ENCODE data around the gene ARHGAP1. TPM values are rescaled to one million over a fixed set of nuclear protein-coding genes. Genes with fewer than 3 reads are reported as not detected.

The ARHGAP1 gene
- total RNA-seq, 1 experiment from 2014 or later, result 65.4 TPM

DNA sequence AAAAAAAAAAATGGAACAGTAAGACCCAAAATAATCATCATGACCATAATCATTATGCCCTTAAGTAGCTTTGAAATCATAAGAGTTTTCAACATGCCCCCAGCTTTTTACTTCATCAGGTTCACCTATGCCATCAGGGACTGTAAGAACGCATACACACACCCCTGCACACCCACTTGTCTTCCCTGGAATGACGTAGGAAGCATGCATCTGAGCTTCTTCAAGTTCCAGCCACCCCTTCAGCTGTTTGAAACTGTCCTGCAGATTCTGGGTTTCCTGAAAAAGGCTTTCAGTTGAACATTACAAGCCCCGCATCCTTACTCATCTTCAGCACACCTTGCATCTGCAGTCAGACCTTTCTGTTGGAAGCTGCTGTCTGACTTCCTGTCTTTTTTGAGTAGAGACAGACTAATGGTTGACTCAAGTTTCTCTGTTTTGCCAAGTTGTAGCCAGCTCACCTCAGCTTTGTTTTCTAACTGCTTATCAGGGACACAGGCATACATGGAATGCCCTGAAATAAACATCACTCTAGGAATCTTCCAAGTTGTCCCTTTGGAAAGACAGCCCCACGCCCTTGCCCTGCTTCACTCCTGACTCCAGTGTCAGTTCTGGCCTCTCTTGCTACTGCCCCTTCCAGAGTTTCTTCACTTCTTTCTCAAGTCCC lies 37.0 kb downstream of the ARHGAP1 start:
- no peak for DNase-seq
- no peaks in the 10 kb centered on the region for H3K27me3 Mint-ChIP-seq (ENCODE audit: unreplicated experiment)
- CTCF ChIA-PET, result no interaction called here
- H3K4me3 Mint-ChIP-seq (ENCODE audit: low read depth, unreplicated experiment), result no peak overlapping the region
- H3K9me3 Mint-ChIP-seq (ENCODE audit: low read depth, unreplicated experiment), result no peaks in the 10 kb centered on the region
- no peaks in the 10 kb centered on the region for H3K4me1 Mint-ChIP-seq (ENCODE audit: low read depth, unreplicated experiment)
- TF ChIP-seq, protein P1, sequence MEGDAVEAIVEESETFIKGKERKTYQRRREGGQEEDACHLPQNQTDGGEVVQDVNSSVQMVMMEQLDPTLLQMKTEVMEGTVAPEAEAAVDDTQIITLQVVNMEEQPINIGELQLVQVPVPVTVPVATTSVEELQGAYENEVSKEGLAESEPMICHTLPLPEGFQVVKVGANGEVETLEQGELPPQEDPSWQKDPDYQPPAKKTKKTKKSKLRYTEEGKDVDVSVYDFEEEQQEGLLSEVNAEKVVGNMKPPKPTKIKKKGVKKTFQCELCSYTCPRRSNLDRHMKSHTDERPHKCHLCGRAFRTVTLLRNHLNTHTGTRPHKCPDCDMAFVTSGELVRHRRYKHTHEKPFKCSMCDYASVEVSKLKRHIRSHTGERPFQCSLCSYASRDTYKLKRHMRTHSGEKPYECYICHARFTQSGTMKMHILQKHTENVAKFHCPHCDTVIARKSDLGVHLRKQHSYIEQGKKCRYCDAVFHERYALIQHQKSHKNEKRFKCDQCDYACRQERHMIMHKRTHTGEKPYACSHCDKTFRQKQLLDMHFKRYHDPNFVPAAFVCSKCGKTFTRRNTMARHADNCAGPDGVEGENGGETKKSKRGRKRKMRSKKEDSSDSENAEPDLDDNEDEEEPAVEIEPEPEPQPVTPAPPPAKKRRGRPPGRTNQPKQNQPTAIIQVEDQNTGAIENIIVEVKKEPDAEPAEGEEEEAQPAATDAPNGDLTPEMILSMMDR (IDR thresholded peaks at IDR 0.05; ENCODE audit: unreplicated experiment), result no peak
- intact Hi-C loops (cut with micrococcal nuclease; ENCODE audit: unreplicated experiment), result no loop called here
- H3K27ac Mint-ChIP-seq (ENCODE audit: unreplicated experiment), result no peak overlapping the region
- BruUV-seq (replicated peaks), result no TSS peak
- peaks cover 45% of the 10 kb centered on the region for H3K36me3 Mint-ChIP-seq (ENCODE audit: insufficient read depth, unreplicated experiment)

DNA sequence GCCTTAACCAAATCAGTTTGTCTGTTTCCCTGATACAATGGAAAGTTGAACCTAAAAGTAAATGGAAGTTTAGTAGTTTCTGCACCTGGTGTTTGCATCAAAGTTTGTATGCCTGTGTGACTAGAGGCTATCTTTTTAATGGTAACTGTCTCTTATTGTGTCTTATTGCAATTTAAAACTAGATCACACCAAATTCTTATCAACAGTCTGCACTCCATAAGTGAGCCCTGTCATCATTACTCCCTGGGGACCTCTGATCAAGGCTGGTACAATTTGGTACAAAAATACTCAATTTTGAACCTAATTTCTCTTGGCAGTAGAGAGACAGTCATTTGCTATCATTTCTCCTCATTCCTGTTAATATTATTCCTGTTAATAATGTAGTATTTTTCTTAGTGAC lies 38.1 kb downstream of the ARHGAP1 start:
- TF ChIP-seq, protein P1 (IDR thresholded peaks at IDR 0.05; ENCODE audit: unreplicated experiment), result no peak
- DNase-seq, result no peak
- H3K27me3 Mint-ChIP-seq (ENCODE audit: unreplicated experiment), result no peaks in the 10 kb centered on the region
- BruUV-seq (replicated peaks), result no TSS peak
- H3K36me3 Mint-ChIP-seq (ENCODE audit: insufficient read depth, unreplicated experiment), result peaks cover 54% of the 10 kb centered on the region
- no peaks in the 10 kb centered on the region for H3K9me3 Mint-ChIP-seq (ENCODE audit: low read depth, unreplicated experiment)
- no peaks in the 10 kb centered on the region for H3K4me1 Mint-ChIP-seq (ENCODE audit: low read depth, unreplicated experiment)
- H3K27ac Mint-ChIP-seq (ENCODE audit: unreplicated experiment), result no peak overlapping the region
- CTCF ChIA-PET, result no interaction called here
- no peak overlapping the region for H3K4me3 Mint-ChIP-seq (ENCODE audit: low read depth, unreplicated experiment)
- intact Hi-C loops (cut with micrococcal nuclease; ENCODE audit: unreplicated experiment), result no loop called here

DNA sequence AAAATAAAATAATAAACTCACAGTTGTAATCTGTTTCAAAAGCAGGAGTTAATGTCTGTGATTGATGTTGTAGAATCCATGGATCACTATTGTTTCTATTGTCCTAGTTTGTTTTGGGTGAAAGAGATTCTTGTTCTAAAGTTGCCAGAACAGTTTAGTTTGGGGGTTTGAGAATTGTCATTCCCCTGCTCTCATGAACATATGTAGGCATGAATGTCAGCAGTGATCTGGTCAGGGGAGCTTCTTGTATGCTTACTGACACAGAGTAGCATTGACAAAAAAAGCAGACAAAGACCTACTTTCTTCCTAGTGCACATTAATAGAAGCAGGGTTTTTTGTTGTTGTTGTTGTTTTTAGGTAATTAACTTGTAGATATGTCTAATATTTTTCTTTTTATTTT lies 38.6 kb downstream of the ARHGAP1 start:
- peaks cover 55% of the 10 kb centered on the region for H3K36me3 Mint-ChIP-seq (ENCODE audit: insufficient read depth, unreplicated experiment)
- BruUV-seq (replicated peaks), result no TSS peak

DNA sequence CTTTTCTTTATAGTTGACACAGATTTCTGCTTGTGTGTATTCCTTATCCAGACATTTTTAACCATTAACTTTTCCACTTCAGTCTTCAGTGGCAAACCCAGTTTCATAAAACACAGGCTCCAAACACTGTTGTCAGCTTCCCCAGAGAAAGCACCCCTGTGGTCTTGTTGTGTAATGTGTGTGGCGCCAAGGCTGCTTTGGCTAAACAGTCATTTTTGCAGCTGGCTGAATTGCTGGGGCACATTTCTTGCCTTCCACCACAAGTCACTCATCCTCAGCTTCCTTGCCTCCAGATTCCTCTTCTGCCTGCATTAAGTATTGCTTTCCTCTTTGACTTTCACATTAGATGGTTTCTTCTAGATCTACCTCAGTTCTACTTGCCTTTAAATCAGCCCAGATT lies 40.5 kb downstream of the ARHGAP1 start:
- H3K4me1 Mint-ChIP-seq (ENCODE audit: low read depth, unreplicated experiment), result no peaks in the 10 kb centered on the region
- no TSS peak for BruUV-seq (replicated peaks)
- H3K27ac Mint-ChIP-seq (ENCODE audit: unreplicated experiment), result no peak overlapping the region
- no peak for DNase-seq
- TF ChIP-seq, protein P1 (IDR thresholded peaks at IDR 0.05; ENCODE audit: unreplicated experiment), result no peak
- H3K36me3 Mint-ChIP-seq (ENCODE audit: insufficient read depth, unreplicated experiment), result peaks cover 46% of the 10 kb centered on the region
- H3K9me3 Mint-ChIP-seq (ENCODE audit: low read depth, unreplicated experiment), result no peaks in the 10 kb centered on the region
- no peak overlapping the region for H3K4me3 Mint-ChIP-seq (ENCODE audit: low read depth, unreplicated experiment)
- intact Hi-C loops (cut with micrococcal nuclease; ENCODE audit: unreplicated experiment), result no loop called here
- no peaks in the 10 kb centered on the region for H3K27me3 Mint-ChIP-seq (ENCODE audit: unreplicated experiment)
- CTCF ChIA-PET, result interaction anchor here (0.7 kb wide), 2 partner anchors 302 to 421 kb away, joined by 3 to 6 read pairs; no protein-coding TSS in a partner anchor

More for the DNA sequence above, 38.6 kb downstream of the ARHGAP1 start:
- Mint-ChIP-seq H3K27me3 (ENCODE audit: unreplicated experiment) (no peaks in the 10 kb centered on the region), H3K4me1 (ENCODE audit: low read depth, unreplicated experiment) (no peaks in the 10 kb centered on the region), H3K4me3 (ENCODE audit: low read depth, unreplicated experiment) (no peak overlapping the region), H3K9me3 (ENCODE audit: low read depth, unreplicated experiment) (no peaks in the 10 kb centered on the region), H3K27ac (ENCODE audit: unreplicated experiment) (no peak overlapping the region)
- no peak for DNase-seq
- TF ChIP-seq, protein P1 (IDR thresholded peaks at IDR 0.05; ENCODE audit: unreplicated experiment), result no peak
- intact Hi-C loops (cut with micrococcal nuclease; ENCODE audit: unreplicated experiment), result no loop called here
- CTCF ChIA-PET, result no interaction called here

Measured in Calu3 (cell line).